HepG2 (cell line): ENCODE measurements around the gene ARCN1. TPM values are rescaled to one million over a fixed set of nuclear protein-coding genes. Genes with fewer than 3 reads are reported as not detected.

Experiments
- CBFB ChIP-seq: sonication (generic); formaldehyde crosslinking; IDR thresholded peaks from 2 replicates; pipeline ENCODE4 v1.4.0; 2020; ENCODE audit warnings: missing genetic modification reagents
- ELF4 ChIP-seq: sonication (generic); formaldehyde crosslinking; IDR thresholded peaks from 2 replicates; pipeline ENCODE4 v1.5.0; 2020; ENCODE audit warnings: missing genetic modification reagents, mild to moderate bottlenecking, moderate library complexity, borderline replicate concordance
- GTF2F1 ChIP-seq: fragments of 150-350 bp; IDR thresholded peaks from 2 replicates; pipeline ENCODE4 v1.6.1; 2014; ENCODE audit warnings: low read length
- IRF9 ChIP-seq: sonication (generic); formaldehyde crosslinking; IDR thresholded peaks from 2 replicates; pipeline ENCODE4 v1.8.0; 2022; ENCODE audit warnings: missing genetic modification reagents, mild to moderate bottlenecking, borderline replicate concordance
- KDM1A ChIP-seq: IDR thresholded peaks from 2 replicates; pipeline ENCODE4 v1.6.1; 2016; ENCODE audit warnings: missing compliant biosample characterization
- MLLT10 ChIP-seq: sonication (generic); formaldehyde crosslinking; IDR thresholded peaks from 2 replicates; pipeline ENCODE4 v1.4.0; 2020; ENCODE audit warnings: missing genetic modification reagents
- MXI1 ChIP-seq: IDR thresholded peaks from 3 replicates; pipeline ENCODE4 v1.6.1; 2012; ENCODE audit warnings: low read depth, low read length, inconsistent platforms, borderline replicate concordance
- NFYB ChIP-seq: sonication (generic); formaldehyde crosslinking; IDR thresholded peaks from 2 replicates; pipeline ENCODE4 v1.4.0; 2020; ENCODE audit warnings: missing genetic modification reagents
- NR3C1 ChIP-seq: sonication (generic); formaldehyde crosslinking; IDR thresholded peaks from 2 replicates; pipeline ENCODE4 v1.4.0; 2020; ENCODE audit warnings: missing genetic modification reagents
- POLR2G ChIP-seq: fragments of 200-400 bp; formaldehyde crosslinking; IDR thresholded peaks from 2 replicates; pipeline ENCODE4 v1.6.1; 2018; ENCODE audit warnings: mild to moderate bottlenecking, low read depth, low read length, moderate library complexity
- REXO4 ChIP-seq: sonication (generic); formaldehyde crosslinking; IDR thresholded peaks from 2 replicates; pipeline ENCODE4 v1.8.0; 2022; ENCODE audit warnings: missing genetic modification reagents, mild to moderate bottlenecking, borderline replicate concordance
- RORA ChIP-seq: sonication (generic); formaldehyde crosslinking; IDR thresholded peaks from 2 replicates; pipeline ENCODE4 v1.5.0; 2020; ENCODE audit warnings: mild to moderate bottlenecking, missing genetic modification reagents, moderate library complexity
- SAFB2 ChIP-seq: sonication (generic); formaldehyde crosslinking; IDR thresholded peaks from 2 replicates; pipeline ENCODE4 v1.5.1; 2020; ENCODE audit warnings: missing genetic modification reagents, low read depth, mild to moderate bottlenecking, borderline replicate concordance
- TOPORS ChIP-seq: sonication (generic); formaldehyde crosslinking; IDR thresholded peaks from 2 replicates; pipeline ENCODE4 v1.8.0; 2023; ENCODE audit warnings: mild to moderate bottlenecking, missing genetic modification reagents
- ZBTB39 ChIP-seq: sonication (generic); formaldehyde crosslinking; IDR thresholded peaks from 2 replicates; pipeline ENCODE4 v1.5.0; 2020; ENCODE audit warnings: missing genetic modification reagents
- ZNF234 ChIP-seq: sonication (generic); formaldehyde crosslinking; conservative IDR thresholded peaks from 2 replicates; pipeline ENCODE4 v1.5.1; 2020; ENCODE audit warnings: mild to moderate bottlenecking, missing genetic modification reagents
- ZNF367 ChIP-seq: sonication (generic); formaldehyde crosslinking; IDR thresholded peaks from 2 replicates; pipeline ENCODE4 v1.4.0; 2020; ENCODE audit warnings: missing genetic modification reagents, borderline replicate concordance
- ZNF564 ChIP-seq: sonication (generic); formaldehyde crosslinking; IDR thresholded peaks from 2 replicates; pipeline ENCODE4 v1.8.1; 2023; ENCODE audit warnings: mild to moderate bottlenecking, missing genetic modification reagents
- polyA plus RNA-seq, 8 experiments: library from polyadenylated mRNA; depleted of rRNA in 3 of 8; stranded (reverse) in 7 of 8; unstranded in 1 of 8; fragments of >200 nt; fragmentation: Illumina TruSeq in 4 of 8; extraction: Trizol in 4 of 8; gene quantifications; 2 replicates each; pipeline versions ENCODE4 v1.2.1 to v1.2.3, GENCODE V29; 2011 to 2016; ENCODE audit warnings: low read depth in 4 of 8, missing spikeins in 1 of 8, mixed read lengths in 1 of 8; ENCODE audit not compliant: insufficient read depth in 1 of 8
- total RNA-seq, 5 experiments: library from RNA; depleted of rRNA; stranded (reverse); fragments of >200 nt; fragmentation: Illumina TruSeq; extraction: Trizol; gene quantifications; 2 replicates each; pipeline ENCODE4 v1.2.3, GENCODE V29; 2016; ENCODE audit warnings: low read depth in 1 of 5
- TF ChIP-seq, protein P1 (sequence below): sonication (generic); formaldehyde crosslinking; IDR thresholded peaks from 2 replicates; pipeline ENCODE4 v1.4.0; 2020; ENCODE audit warnings: missing genetic modification reagents
- TF ChIP-seq, protein P2 (sequence below): sonication (generic); formaldehyde crosslinking; IDR thresholded peaks from 2 replicates; pipeline ENCODE4 v1.8.0; 2022; ENCODE audit warnings: mild to moderate bottlenecking, missing genetic modification reagents, borderline replicate concordance

The ARCN1 gene
- total and polyA plus RNA-seq, 2 of the 13 experiments (the other 11 are each of a cell fraction or from before 2014, with no cell fraction given): 148 to 200 TPM

DNA sequence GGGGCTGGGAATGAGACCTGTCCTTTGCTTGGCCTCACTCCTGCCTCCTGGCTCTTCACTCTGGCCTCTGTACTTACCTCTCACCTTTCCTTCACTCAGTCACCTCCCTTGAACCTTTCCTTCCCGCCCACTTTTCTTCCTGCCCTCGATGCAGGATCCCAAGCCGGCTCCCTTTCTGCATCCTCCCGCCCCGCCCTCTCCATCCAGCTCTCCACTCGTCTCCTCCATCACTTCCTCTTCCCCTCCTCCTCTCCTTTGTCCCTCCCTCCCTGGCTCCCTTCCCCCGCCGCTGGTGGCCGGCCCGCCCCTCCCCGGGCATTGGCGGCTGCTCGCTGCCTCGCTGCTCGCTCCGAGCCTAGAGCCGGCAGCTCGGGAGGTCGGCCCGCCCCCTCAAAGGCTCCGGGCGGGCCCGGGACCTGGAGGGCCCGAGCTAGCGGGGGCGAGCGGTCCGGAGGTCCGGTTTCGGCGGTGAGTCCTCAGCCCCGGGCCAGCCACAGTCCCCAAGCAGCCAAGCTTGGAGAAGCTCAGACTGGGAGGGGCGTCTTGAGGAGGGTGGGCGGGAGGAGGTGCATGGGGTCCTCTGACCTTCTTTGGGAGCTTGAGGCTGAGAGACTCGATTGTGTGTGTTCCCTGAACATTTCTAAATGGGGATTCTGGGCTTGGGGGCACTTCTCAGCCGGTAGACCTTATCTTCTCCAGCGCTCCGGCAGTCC, 49.0 kb downstream of the ARCN1 start (continued):
- TF ChIP-seq POLR2G: peak; percentile 27
- no peak for TF ChIP-seq RORA (CRISPR knock-in tag)
- TF ChIP-seq MLLT10 (CRISPR knock-in tag): no peak
- no peak for TF ChIP-seq NR3C1 (CRISPR knock-in tag)
- no peak for TF ChIP-seq MXI1
- no peak for TF ChIP-seq GTF2F1
- no peak for TF ChIP-seq KDM1A (CRISPR knock-in tag)
- no peak for TF ChIP-seq ZNF367 (CRISPR knock-in tag)
- TF ChIP-seq ZBTB39 (CRISPR knock-in tag): 0 out of 2 replicates have a peak, but pooled peaks have one; percentile 3
- no peak for TF ChIP-seq REXO4 (CRISPR knock-in tag)
- no peak for TF ChIP-seq SAFB2 (CRISPR knock-in tag)
- no peak for TF ChIP-seq NFYB (CRISPR knock-in tag)
- no peak for TF ChIP-seq IRF9 (CRISPR knock-in tag)
- TF ChIP-seq CBFB (CRISPR knock-in tag): no peak
- TF ChIP-seq ZNF234: no peak
- TF ChIP-seq, protein P1, sequence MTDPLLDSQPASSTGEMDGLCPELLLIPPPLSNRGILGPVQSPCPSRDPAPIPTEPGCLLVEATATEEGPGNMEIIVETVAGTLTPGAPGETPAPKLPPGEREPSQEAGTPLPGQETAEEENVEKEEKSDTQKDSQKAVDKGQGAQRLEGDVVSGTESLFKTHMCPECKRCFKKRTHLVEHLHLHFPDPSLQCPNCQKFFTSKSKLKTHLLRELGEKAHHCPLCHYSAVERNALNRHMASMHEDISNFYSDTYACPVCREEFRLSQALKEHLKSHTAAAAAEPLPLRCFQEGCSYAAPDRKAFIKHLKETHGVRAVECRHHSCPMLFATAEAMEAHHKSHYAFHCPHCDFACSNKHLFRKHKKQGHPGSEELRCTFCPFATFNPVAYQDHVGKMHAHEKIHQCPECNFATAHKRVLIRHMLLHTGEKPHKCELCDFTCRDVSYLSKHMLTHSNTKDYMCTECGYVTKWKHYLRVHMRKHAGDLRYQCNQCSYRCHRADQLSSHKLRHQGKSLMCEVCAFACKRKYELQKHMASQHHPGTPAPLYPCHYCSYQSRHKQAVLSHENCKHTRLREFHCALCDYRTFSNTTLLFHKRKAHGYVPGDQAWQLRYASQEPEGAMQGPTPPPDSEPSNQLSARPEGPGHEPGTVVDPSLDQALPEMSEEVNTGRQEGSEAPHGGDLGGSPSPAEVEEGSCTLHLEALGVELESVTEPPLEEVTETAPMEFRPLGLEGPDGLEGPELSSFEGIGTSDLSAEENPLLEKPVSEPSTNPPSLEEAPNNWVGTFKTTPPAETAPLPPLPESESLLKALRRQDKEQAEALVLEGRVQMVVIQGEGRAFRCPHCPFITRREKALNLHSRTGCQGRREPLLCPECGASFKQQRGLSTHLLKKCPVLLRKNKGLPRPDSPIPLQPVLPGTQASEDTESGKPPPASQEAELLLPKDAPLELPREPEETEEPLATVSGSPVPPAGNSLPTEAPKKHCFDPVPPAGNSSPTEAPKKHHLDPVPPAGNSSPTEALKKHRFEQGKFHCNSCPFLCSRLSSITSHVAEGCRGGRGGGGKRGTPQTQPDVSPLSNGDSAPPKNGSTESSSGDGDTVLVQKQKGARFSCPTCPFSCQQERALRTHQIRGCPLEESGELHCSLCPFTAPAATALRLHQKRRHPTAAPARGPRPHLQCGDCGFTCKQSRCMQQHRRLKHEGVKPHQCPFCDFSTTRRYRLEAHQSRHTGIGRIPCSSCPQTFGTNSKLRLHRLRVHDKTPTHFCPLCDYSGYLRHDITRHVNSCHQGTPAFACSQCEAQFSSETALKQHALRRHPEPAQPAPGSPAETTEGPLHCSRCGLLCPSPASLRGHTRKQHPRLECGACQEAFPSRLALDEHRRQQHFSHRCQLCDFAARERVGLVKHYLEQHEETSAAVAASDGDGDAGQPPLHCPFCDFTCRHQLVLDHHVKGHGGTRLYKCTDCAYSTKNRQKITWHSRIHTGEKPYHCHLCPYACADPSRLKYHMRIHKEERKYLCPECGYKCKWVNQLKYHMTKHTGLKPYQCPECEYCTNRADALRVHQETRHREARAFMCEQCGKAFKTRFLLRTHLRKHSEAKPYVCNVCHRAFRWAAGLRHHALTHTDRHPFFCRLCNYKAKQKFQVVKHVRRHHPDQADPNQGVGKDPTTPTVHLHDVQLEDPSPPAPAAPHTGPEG (CRISPR knock-in tag): peak; percentile 55; the same call in 1 of the 2 replicates
- TF ChIP-seq, protein P2, sequence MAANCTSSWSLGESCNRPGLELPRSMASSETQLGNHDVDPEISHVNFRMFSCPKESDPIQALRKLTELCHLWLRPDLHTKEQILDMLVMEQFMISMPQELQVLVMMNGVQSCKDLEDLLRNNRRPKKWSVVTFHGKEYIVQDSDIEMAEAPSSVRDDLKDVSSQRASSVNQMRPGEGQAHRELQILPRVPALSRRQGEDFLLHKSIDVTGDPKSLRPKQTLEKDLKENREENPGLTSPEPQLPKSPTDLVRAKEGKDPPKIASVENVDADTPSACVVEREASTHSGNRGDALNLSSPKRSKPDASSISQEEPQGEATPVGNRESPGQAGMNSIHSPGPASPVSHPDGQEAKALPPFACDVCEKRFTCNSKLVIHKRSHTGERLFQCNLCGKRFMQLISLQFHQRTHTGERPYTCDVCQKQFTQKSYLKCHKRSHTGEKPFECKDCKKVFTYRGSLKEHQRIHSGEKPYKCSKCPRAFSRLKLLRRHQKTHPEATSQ: 0 out of 2 replicates have a peak, but pooled peaks have one; percentile 9
- TF ChIP-seq TOPORS: no peak
- TF ChIP-seq ELF4: 0 out of 2 replicates have a peak, but pooled peaks have one; percentile 7
- no peak for TF ChIP-seq ZNF564
